GM18508 (cell line): ENCODE results near the gene HABP4.

Experiments used
- ATAC-seq: cut with Tn5 transposase; IDR thresholded peaks from one replicate; pipeline ENCODE4 v1.9.1; 2021; ENCODE audit warnings: moderate number of reproducible peaks; ENCODE audit not compliant: insufficient read depth, unreplicated experiment

Gene HABP4

DNA sequence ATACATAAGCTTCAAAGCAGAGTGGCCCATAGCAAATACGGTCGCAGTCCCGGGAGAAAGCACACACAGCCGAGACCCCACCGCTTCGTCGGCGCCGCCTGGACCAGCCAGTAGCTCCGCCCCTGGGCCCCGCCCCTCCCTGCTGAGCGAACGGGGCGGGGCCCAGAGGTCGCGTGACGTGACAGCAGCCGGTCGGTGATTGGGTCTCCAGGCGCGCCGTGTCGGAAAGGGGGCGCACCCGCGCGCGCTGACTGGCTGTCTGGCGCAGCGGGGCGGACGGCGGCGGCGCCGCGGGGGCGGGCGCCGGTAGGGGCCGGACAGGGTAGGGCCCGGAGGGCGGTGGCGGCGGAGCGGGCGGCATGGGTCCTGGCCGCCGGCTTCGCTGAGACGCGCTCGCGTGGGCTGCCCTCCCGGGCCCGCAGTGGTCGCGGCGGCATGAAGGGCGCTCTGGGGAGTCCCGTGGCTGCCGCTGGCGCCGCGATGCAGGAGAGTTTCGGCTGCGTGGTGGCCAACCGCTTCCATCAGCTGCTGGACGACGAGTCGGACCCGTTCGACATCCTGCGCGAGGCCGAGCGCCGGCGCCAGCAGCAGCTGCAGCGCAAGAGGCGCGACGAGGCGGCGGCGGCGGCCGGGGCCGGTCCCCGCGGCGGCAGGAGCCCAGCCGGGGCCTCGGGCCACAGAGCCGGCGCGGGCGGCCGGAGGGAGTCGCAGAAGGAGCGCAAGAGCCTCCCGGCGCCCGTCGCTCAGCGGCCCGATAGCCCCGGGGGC lies at the start of gene HABP4:
Gene HABP4, plus strand, starts transcription at position 325 of the 768 bp plus-strand sequence. Its CDS starts 111 bp downstream, at position 436.
- no peak for ATAC-seq

DNA sequence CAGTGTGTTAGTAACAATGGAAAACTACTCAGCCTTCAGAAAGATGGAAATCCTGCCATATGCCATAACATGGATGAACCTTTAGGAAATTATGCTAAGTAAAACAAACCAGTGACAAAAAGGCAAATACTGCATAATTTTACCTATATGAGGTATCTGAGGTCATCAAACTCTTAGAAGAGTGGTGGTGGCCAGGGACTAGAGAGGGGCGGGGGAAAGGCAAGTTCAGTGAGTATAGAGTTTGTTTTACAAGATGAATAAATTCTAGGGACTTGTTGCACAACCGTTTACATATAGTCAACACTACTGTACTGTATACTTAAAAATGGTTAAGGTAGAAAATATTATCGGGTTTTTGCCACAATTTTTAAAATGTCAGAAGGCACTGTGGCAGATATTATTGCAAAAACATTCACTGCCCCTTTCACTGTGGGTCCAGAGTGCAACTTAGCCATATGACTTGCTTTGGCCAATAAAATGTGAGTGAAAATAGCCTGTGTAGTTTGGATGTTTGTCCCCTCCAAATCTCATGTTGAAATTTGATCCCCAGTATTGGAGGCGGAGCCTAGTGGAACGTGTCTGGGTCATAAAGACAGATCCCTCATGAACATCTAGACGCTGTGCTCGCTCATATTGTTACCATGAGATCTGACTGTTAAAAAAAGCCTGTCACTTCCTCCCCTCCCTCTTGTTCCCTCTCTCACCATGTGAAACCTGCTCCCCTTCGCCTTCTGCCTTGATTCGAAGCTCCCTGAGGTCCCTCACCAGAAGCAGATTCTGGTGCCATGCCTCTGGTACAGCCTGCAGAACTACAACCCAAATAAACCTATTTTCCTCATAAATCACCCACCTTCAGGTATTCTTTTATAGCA lies 41.3 kb upstream of the HABP4 start:
- no peak for ATAC-seq

- ATAC-seq, result no peak
Measured at GRCh38 chr9:96411129-96411838, 38.7 kb upstream of the HABP4 start.

- no peak for ATAC-seq
Measured at GRCh38 chr9:96412174-96412913, 37.6 kb upstream of the HABP4 start.

DNA sequence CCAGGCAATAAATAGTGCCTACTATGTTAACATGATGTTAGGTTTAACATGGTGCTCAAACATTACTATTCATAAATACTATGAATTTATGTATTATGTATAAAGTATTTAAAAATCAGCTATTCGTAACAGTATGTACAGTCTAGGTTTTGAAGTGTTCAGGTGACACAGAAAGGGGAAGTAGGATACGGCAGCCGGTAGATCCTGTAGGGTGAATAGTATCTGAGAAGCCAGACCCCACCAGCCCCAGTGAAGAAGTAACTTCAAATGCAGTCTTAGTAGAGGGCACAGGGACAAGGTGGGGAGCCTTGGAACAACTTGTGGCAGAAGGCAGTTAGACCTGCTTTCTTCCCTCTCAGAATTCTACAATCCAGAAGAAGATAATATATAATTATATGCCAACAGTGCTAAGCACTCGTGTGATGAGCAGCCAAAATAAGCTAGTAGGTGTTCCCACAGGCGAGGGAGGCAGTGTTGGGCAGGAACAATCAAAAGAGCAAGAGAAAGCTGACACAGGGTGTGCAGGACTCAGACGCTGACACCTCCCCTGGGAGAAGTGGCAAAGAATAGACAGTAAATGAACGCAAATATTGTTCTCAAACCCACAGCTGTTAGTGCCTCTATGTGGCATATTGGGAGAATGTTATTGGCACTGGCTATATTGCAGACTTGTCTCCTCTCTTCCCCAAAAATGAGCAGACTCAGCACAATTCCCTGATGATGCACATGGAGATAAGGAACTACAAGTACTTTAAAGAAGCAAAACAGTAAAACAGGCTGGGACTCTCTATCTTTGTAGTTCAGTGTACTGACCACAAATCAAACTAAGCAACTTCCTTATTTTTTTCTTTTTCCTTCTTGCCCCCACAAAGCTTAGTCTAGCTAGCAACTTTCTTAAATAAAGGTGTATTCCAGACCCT lies 36.4 kb upstream of the HABP4 start:
- no peak for ATAC-seq

GRCh38 chr9:96417051-96417586 lies 32.9 kb upstream of the HABP4 start:
- no peak for ATAC-seq

GRCh38 chr9:96417661-96418082 lies 32.3 kb upstream of the HABP4 start:
- no peak for ATAC-seq

DNA sequence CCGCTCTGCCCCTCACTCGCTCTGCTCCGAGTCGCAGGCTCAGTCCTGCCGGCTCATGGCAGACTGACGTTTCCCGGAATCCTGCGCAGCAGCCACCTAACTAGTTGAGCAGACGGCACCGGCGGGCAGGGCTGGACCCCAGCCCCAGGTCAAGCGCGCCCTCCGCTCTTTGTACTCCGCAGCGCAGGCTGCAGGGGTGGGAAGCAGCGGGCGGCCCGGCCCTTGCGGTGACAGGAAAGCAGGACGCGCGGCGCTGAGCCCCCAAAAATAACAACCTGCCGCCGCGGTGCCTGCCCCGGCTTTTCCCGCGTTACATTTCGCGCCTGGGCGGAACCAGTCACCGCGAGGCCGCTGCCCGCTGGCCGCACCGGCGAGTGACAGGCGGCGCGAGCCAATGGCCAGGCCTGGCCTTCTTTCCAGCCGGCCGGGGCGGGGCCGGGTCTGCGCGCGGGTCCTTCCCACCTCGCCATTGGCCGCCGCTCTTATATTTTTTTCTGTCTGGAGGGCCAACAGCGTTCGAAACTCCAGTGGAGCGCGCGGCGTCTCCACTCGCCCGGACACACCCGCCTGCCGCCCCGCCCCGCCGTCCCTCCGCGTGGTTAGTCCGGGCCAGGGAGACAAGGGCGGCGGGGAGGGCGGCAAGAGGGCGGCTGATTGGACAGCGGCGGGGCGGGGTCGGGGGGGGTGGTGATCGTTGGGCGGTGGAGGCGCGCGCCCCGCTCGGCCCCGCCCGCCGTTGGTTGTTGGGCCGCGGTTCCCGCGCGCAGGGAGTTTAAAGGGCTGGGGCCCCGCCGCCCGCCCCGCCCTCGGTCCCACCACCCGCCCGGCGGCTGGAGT lies 31.7 kb upstream of the HABP4 start, which contains the start of gene ZNF367:
Gene ZNF367, minus strand, starts transcription at position 288 of the 837 bp plus-strand sequence. CDS start 338 bp downstream, outside the sequence.
- ATAC-seq, result peak; percentile 40

GRCh38 chr9:96418920-96419690 lies 30.9 kb upstream of the HABP4 start:
- peak; percentile 11 for ATAC-seq

- ATAC-seq, result no peak
Measured at GRCh38 chr9:96419691-96419969, 30.3 kb upstream of the HABP4 start.

GRCh38 chr9:96420468-96421219 lies 29.3 kb upstream of the HABP4 start:
- no peak for ATAC-seq

DNA sequence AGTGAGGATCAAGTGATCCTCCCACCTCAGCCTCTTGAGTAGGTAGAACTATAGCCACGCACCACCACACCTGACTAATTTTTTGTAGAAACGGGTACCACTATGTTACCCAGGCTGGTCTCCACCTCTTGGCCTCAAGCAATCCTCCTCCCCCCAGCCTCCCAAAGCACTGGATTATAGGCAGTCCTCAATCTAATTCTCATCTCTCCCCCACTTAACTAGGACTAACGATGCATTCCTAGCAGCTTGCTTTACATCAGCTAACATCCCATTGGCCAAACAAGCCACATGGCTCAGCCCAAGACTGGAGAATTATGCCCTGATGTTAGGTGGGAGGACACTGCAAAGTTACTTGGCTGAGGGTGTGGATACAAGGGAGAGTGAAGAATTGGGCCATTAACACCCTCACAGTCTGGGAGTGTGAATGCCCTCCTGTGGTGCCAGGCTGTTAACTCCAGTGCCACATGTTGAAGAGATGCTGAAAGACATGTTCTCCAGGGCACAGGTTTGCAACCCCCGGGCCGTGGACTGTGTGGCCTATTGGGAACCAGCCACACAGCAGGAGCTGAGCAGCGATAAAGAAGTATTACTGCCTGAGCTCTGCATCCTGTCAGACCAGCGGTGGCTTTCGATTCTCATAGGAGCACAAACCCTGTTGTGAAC lies 26.5 kb upstream of the HABP4 start:
- ATAC-seq, result no peak

DNA sequence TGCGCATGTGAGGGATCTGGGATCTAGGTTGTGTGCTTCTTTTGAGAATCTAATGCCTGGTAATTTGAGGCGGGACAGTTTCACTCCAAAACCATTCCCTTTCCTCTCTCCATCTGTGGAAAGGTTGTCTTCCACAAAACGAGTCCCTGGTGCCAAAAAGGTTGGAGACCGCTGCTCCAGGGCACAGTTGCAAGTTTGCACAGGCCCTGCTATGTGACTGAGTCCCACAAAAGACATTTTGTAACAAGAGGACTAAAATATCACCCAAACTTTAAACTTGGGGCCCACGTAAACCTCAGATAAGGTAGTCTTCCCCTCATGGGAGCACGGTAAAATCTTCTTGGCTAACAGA lies 26.0 kb upstream of the HABP4 start:
- ATAC-seq, result no peak

DNA sequence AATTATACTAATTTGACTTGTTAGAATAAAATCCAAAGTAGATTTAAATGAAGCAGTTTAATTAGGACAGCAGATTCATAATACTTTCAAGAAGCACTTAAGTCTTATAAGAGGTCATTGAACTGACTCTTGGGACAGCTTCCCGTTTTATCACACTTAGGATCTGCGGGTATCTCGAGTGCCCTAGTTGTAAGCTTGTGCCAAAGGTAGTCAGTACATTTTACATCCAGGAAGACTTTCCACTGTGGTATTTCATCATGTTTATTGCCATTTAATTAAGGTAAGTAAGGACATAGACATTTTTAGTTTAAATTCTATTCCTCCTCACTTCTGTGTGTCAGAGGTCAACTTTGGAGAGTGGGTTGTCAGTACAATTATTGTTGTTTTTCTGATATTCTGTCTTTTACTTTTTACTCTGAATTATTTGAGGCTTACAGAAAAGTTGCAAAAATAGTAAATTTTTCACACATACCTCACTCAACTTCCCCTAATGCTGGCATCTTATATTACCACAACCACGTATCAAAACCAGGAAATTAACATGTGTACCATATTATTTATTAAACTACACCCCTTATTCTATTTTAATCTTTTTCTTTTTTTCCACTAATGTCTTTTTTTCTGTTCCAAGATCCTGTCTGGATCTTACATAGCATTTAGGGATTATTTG lies 24.3 kb upstream of the HABP4 start:
- ATAC-seq, result no peak

- ATAC-seq, result no peak
Measured at GRCh38 chr9:96429732-96430131, 20.2 kb upstream of the HABP4 start.

GRCh38 chr9:96430377-96430776 lies 19.6 kb upstream of the HABP4 start:
- no peak for ATAC-seq
